Glomerular visceral epithelial cell (primary cell): Measurements from ENCODE around the gene CACNA1C.

Experiments used
- DNase-seq: peaks from one replicate; pipeline ENCODE4 v3.0.0-alpha.2; 2016; ENCODE audit errors: extremely low spot score

The CACNA1C gene

GRCh38 chr12:2643576-2644135 is 590.9 kb downstream of the CACNA1C start:
- DNase-seq: no peak

GRCh38 chr12:2644683-2645405 is 592.1 kb downstream of the CACNA1C start:
- no peak for DNase-seq

GRCh38 chr12:2645460-2645859 is 592.7 kb downstream of the CACNA1C start:
- no peak for DNase-seq

- no peak for DNase-seq
Measured at GRCh38 chr12:2646341-2646740, 593.6 kb downstream of the CACNA1C start.

GRCh38 chr12:2647186-2647585 is 594.4 kb downstream of the CACNA1C start:
- no peak for DNase-seq

- no peak for DNase-seq
Measured at GRCh38 chr12:2648406-2648805, 595.6 kb downstream of the CACNA1C start.

GRCh38 chr12:2649201-2650030 is 596.6 kb downstream of the CACNA1C start:
- DNase-seq: no peak

- no peak for DNase-seq
Measured at GRCh38 chr12:2650261-2651067, 597.7 kb downstream of the CACNA1C start.

GRCh38 chr12:2651068-2651965 is 598.5 kb downstream of the CACNA1C start:
- no peak for DNase-seq

- DNase-seq: no peak
Measured at GRCh38 chr12:2652011-2652400, 599.2 kb downstream of the CACNA1C start.

- DNase-seq: no peak
Measured at GRCh38 chr12:2652401-2653081, 599.8 kb downstream of the CACNA1C start.

GRCh38 chr12:2653461-2653965 is 600.7 kb downstream of the CACNA1C start:
- DNase-seq: no peak

- DNase-seq: no peak
Measured at GRCh38 chr12:2654311-2654710, 601.5 kb downstream of the CACNA1C start.

- no peak for DNase-seq
Measured at GRCh38 chr12:2654741-2655140, 602.0 kb downstream of the CACNA1C start.

- no peak for DNase-seq
Measured at GRCh38 chr12:2662524-2662923, 609.7 kb downstream of the CACNA1C start.

- DNase-seq: no peak
Measured at GRCh38 chr12:2664721-2665577, 612.2 kb downstream of the CACNA1C start.

GRCh38 chr12:2666411-2666810 is 613.6 kb downstream of the CACNA1C start:
- no peak for DNase-seq

- no peak for DNase-seq
Measured at GRCh38 chr12:2666846-2667245, 614.1 kb downstream of the CACNA1C start.
